CD4-positive, CD25-positive, alpha-beta regulatory T cell (primary cell): Measurements from ENCODE around the gene CD151. TPM values are rescaled to one million over a fixed set of nuclear protein-coding genes. Genes with fewer than 3 reads are reported as not detected.

Experiments
- ATAC-seq, 2 donors: fragments of 150-1000 bp; cut with Tn5 transposase; one replicate each; pipeline ENCODE4 v1.10.0; 2021; ENCODE audit warnings: low read depth in 2 of 2, moderate number of reproducible peaks in 2 of 2, moderate library complexity in 1 of 2
- DNase-seq, 3 donors: peaks; one replicate each; pipeline versions ENCODE4 v3.0.0 to v3.0.0-alpha.2; 2012 to 2022; ENCODE audit warnings: mixed read lengths in 1 of 3
- H3K27ac ChIP-seq: one replicate; pipeline ENCODE4 v1.7.0; 2013; ENCODE audit warnings: mild to moderate bottlenecking, low read length; ENCODE audit not compliant: insufficient read depth, poor library complexity, severe bottlenecking
- H3K27me3 ChIP-seq: one replicate; pipeline ENCODE4 v1.7.0; 2013; ENCODE audit warnings: low read length; ENCODE audit not compliant: control insufficient read depth, insufficient read depth
- H3K36me3 ChIP-seq: one replicate; pipeline ENCODE4 v1.7.0; 2013; ENCODE audit warnings: mild to moderate bottlenecking, low read length, moderate library complexity; ENCODE audit not compliant: control insufficient read depth, insufficient read depth
- H3K4me1 ChIP-seq: 2 replicates; pipeline ENCODE4 v1.7.0; 2013; ENCODE audit warnings: mild to moderate bottlenecking, low read length; ENCODE audit not compliant: insufficient read depth, control insufficient read depth, poor library complexity, severe bottlenecking
- H3K4me3 ChIP-seq: one replicate; pipeline ENCODE4 v1.7.0; 2013; ENCODE audit warnings: low read depth, mild to moderate bottlenecking, low read length, moderate library complexity
- H3K9me3 ChIP-seq, 2 experiments: 1 replicate in 1 of 2; 2 replicates in 1 of 2; pipeline ENCODE4 v1.7.0; 2013; ENCODE audit warnings: low read length in 2 of 2, mild to moderate bottlenecking in 1 of 2, moderate library complexity in 1 of 2; ENCODE audit not compliant: control insufficient read depth in 2 of 2
- H3K27ac Mint-ChIP-seq, 3 donors: one replicate each; pipeline ENCODE4 v1.8.0; 2020 to 2022; ENCODE audit warnings: mild to moderate bottlenecking in 3 of 3, mixed read lengths in 3 of 3, moderate library complexity in 2 of 3
- H3K27me3 Mint-ChIP-seq: one replicate; pipeline ENCODE4 v1.8.0; 2022; ENCODE audit warnings: mild to moderate bottlenecking, mixed read lengths
- H3K36me3 Mint-ChIP-seq: one replicate; pipeline ENCODE4 v1.8.0; 2020; ENCODE audit warnings: mixed read lengths
- H3K4me1 Mint-ChIP-seq, 4 donors: one replicate each; pipeline ENCODE4 v1.8.0; 2020 to 2022; ENCODE audit warnings: mixed read lengths in 4 of 4, mild to moderate bottlenecking in 1 of 4
- H3K4me3 Mint-ChIP-seq, 4 donors: one replicate each; pipeline ENCODE4 v1.8.0; 2020 to 2022; ENCODE audit warnings: mild to moderate bottlenecking in 4 of 4, mixed read lengths in 4 of 4, moderate library complexity in 3 of 4
- H3K9me3 Mint-ChIP-seq, 7 donors: one replicate each; pipeline ENCODE4 v1.8.0; 2020 to 2022; ENCODE audit warnings: mixed read lengths in 7 of 7, mild to moderate bottlenecking in 3 of 7, moderate library complexity in 2 of 7
- polyA plus RNA-seq, 4 donors: library from polyadenylated mRNA; unstranded; fragments of 300-500 nt; fragmentation: Illumina TruSeq; gene quantifications; one replicate each; pipeline ENCODE4 v1.2.3, GENCODE V29; 2021
- total RNA-seq: library from RNA; stranded (reverse); gene quantifications from one replicate; pipeline ENCODE4 v1.2.3, GENCODE V29; 2022

The CD151 gene
- total and polyA plus RNA-seq, 5 donors from 2014 or later = 5.5 to 20.7 (median 11.9) TPM

DNA sequence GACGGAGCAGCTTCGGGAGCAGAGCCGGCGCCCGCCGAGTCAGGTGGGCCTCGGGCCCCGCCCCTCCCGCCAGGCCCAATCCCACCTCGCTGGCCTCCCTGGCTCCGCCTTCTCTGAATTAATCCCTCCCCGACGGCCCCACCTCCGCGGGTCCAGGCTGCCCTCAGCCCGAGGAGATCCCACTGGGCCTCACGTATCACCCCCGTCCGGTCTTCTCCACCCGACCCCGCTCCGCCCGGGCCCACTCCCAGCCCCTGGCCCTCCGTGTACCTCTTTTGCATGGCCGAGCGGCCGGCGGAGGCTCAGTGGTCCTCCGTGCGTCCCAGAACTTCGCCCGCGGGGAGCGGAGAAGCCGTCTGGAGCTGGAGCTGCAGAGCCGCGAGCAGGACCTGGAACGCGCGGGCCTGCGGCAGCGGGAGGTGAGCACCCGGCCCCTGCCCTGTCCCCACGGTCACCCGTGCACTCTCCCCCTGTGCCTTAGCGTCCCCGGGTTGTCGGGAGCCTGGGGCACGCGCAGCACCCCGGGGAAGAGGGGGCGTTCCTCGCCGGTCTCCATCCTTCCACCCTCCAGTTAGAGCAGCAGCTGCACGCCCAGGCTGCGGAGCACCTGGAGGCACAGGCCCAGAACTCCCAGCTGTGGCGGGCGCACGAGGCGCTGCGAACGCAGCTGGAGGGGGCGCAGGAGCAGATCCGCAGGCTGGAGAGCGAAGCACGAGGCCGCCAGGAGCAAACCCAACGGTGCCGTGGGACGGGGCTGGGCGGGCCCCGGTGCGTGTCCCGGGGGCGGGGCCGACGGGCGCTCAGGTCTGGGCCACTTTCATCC is 2.2 kb upstream of the CD151 start:
- Mint-ChIP-seq H3K27me3 (peaks cover 39% of the 10 kb centered on the region), H3K4me3 (peak overlapping the region in 3 of 4 donors; percentile 38 to 64 (median 63)), H3K36me3 (no peaks in the 10 kb centered on the region), H3K27ac (no peak overlapping the region), H3K9me3 (no peaks in the 10 kb centered on the region), H3K4me1 (peaks cover 0 to 52% (median 8%) of the 10 kb centered on the region in 4 donors)
- H3K4me1 ChIP-seq = peaks cover 72% of the 10 kb centered on the region
- peak; percentile 29 to 43 for ATAC-seq
- no peak overlapping the region for H3K27ac ChIP-seq
- H3K36me3 ChIP-seq = no peaks in the 10 kb centered on the region
- no peaks in the 10 kb centered on the region for H3K9me3 ChIP-seq
- DNase-seq = peak in 2 of 3 donors; percentile 50 to 69
- no peaks in the 10 kb centered on the region for H3K27me3 ChIP-seq
- no peak overlapping the region for H3K4me3 ChIP-seq

DNA sequence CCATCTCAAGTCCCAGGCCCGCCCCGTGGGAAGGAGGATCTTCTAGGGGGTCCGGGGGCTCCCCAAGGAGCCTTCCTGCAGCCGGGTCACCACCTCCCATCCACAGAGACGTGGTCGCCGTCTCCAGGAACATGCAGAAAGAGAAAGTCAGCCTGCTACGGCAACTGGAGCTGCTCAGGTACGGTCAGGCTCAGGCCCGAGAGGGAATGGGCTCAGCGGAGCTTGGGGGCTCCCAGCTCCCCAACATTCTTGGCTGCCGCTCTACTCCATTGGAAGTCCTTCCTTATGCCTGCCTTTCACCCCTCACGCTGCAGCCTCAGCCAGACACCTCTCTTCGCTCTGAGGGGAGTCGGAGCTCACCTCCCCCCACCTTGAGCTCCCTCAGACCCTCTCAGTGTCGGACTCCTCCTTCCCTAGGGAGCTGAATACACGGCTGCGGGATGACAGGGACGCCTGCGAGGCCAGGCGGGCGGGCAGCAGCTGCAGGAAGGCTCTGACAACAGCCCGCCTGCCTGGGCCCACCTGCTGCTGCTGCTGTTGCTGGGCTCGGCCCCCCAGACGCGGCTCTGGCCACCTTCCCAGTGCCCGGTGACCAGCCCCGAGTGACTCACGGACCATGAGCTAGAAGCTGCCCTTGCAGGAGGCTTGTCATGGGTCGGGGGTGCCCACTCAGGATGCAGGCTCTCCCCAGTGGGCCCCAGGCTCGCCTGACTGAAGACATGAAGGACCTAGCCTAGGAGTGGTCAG is 1.5 kb upstream of the CD151 start:
- Histone ChIP-seq H3K36me3 (no peaks in the 10 kb centered on the region), H3K27ac (no peak overlapping the region), H3K4me3 (no peak overlapping the region), H3K4me1 (peaks cover 68% of the 10 kb centered on the region), H3K27me3 (no peaks in the 10 kb centered on the region), H3K9me3 (no peaks in the 10 kb centered on the region)
- H3K36me3 Mint-ChIP-seq = no peaks in the 10 kb centered on the region
- H3K4me3 Mint-ChIP-seq = peak overlapping the region; percentile 54 to 63 (median 58)
- peaks cover 0 to 51% (median 8%) of the 10 kb centered on the region in 4 donors for H3K4me1 Mint-ChIP-seq
- peak overlapping the region in 1 of 3 donors; percentile 73 for H3K27ac Mint-ChIP-seq
- peaks cover 37% of the 10 kb centered on the region for H3K27me3 Mint-ChIP-seq
- no peak for ATAC-seq
- DNase-seq = no peak
- no peaks in the 10 kb centered on the region for H3K9me3 Mint-ChIP-seq

DNA sequence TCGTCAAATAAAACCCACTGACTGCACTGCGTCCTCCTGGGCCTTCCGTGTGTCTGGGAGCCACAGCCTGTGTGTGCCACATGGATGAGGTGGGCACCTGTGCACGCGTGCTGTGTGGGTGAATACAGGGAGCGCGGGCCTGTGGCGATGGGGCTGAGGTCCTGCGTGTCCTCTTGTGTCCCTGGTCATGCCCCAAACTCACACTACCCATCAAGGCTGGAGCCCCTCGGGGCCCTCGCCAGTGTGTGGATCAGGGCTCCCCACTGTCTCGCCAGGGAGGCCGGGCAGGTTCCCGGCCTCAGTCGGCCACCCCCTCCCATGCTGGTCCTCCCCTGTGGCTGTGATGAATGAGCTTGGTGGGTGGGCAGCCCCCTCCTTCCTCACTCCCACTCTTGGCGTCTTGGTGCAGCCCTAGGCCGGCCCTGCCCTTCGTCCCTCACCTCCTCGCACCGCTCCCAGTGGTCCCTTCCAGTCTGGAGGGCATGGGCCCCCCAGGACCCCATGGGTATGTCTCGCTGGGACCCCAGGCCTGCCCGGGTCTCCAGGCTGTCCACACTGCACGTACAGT is 707 bp upstream of the CD151 start:
- H3K4me3 ChIP-seq = no peak overlapping the region
- no peaks in the 10 kb centered on the region for H3K9me3 Mint-ChIP-seq
- no peak for DNase-seq
- peaks cover 33% of the 10 kb centered on the region for H3K27me3 Mint-ChIP-seq
- no peak for ATAC-seq
- H3K36me3 Mint-ChIP-seq = no peaks in the 10 kb centered on the region
- H3K27ac Mint-ChIP-seq = peak overlapping the region in 1 of 3 donors; percentile 73
- no peaks in the 10 kb centered on the region for H3K27me3 ChIP-seq
- no peak overlapping the region for H3K27ac ChIP-seq
- H3K4me3 Mint-ChIP-seq = peak overlapping the region; percentile 54 to 72 (median 58)
- H3K4me1 ChIP-seq = peaks cover 60% of the 10 kb centered on the region
- H3K4me1 Mint-ChIP-seq = peaks cover 0 to 46% (median 6%) of the 10 kb centered on the region in 4 donors
- H3K9me3 ChIP-seq = no peaks in the 10 kb centered on the region
- no peaks in the 10 kb centered on the region for H3K36me3 ChIP-seq

DNA sequence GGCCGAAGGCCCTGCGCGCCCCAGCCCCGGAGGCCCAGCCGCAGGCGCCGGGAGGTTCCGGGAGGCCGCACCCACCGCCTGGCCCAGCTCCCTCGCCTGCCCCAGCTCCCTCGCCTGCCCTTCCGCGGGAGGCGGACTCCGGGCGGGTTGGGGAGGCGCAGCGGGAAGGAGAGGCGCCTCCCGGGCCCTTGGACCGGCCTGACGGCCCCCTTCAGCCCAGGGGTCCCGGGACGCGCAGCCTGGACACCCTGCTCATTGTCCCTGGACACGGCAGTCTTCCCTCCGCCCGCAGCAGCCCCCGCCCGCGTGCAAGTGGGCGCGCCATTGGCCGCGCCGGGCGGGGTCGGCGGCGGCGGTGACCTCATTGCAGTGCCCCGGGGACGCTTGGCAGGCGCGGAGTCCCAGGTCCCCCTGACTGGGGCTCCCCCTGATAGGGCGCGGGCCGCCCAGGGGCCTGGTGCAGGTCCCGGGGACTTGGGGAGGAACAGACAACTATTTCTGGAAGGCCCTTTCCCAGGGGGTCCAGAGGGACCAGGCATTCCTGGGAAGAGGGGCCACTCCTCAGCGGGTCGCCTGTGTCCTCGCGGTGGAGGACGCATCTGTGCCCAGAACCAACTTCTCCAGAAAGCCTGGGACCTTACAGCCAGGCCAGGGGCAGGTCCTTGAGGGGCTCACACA is 501 bp downstream of the CD151 start:
- Mint-ChIP-seq H3K4me1 (peaks cover 0 to 37% (median 1%) of the 10 kb centered on the region in 4 donors), H3K9me3 (no peaks in the 10 kb centered on the region), H3K27ac (no peak overlapping the region), H3K36me3 (no peaks in the 10 kb centered on the region), H3K4me3 (peak overlapping the region in 2 of 4 donors; percentile 78), H3K27me3 (peaks cover 23% of the 10 kb centered on the region)
- no peaks in the 10 kb centered on the region for H3K36me3 ChIP-seq
- H3K9me3 ChIP-seq = no peaks in the 10 kb centered on the region
- H3K4me3 ChIP-seq = no peak overlapping the region
- H3K4me1 ChIP-seq = peaks cover 52% of the 10 kb centered on the region
- H3K27ac ChIP-seq = no peak overlapping the region
- DNase-seq (peak in 1 of 3 donors; percentile 39), ATAC-seq (peak; percentile 7 to 12)
- H3K27me3 ChIP-seq = no peaks in the 10 kb centered on the region

DNA sequence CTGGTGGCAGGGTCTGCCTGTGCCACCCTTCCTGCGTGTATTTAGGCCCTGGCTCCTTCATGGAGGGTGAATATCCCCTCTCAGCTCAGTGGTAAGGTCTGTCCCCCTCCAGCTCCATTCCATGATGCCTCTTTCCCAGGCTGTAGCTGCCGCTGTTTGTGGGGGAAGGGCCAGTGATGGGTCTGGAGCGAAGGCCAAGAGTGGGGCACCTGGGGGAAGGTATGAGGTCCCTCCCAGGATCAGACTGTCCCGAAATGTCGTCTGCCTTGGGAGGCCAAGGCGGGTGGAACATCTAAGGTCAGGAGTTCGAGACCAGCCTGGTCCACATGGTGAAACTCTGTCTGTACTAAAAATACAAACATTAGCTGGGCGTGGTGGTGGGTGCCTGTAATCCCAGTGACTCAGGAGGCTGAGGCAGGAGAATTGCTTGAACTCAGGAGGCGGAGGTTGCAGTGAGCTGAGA is 1.1 kb downstream of the CD151 start:
- Mint-ChIP-seq H3K4me3 (peak overlapping the region; percentile 75 to 83 (median 78)), H3K9me3 (no peaks in the 10 kb centered on the region), H3K4me1 (peaks cover 0 to 34% (median 0%) of the 10 kb centered on the region in 4 donors), H3K27me3 (peaks cover 17% of the 10 kb centered on the region), H3K27ac (no peak overlapping the region), H3K36me3 (no peaks in the 10 kb centered on the region)
- H3K4me3 ChIP-seq = no peak overlapping the region
- no peak for DNase-seq
- H3K4me1 ChIP-seq = peaks cover 48% of the 10 kb centered on the region
- H3K27ac ChIP-seq = no peak overlapping the region
- peaks cover 6% of the 10 kb centered on the region for H3K36me3 ChIP-seq
- ATAC-seq = no peak
- H3K9me3 ChIP-seq = no peaks in the 10 kb centered on the region
- no peaks in the 10 kb centered on the region for H3K27me3 ChIP-seq

DNA sequence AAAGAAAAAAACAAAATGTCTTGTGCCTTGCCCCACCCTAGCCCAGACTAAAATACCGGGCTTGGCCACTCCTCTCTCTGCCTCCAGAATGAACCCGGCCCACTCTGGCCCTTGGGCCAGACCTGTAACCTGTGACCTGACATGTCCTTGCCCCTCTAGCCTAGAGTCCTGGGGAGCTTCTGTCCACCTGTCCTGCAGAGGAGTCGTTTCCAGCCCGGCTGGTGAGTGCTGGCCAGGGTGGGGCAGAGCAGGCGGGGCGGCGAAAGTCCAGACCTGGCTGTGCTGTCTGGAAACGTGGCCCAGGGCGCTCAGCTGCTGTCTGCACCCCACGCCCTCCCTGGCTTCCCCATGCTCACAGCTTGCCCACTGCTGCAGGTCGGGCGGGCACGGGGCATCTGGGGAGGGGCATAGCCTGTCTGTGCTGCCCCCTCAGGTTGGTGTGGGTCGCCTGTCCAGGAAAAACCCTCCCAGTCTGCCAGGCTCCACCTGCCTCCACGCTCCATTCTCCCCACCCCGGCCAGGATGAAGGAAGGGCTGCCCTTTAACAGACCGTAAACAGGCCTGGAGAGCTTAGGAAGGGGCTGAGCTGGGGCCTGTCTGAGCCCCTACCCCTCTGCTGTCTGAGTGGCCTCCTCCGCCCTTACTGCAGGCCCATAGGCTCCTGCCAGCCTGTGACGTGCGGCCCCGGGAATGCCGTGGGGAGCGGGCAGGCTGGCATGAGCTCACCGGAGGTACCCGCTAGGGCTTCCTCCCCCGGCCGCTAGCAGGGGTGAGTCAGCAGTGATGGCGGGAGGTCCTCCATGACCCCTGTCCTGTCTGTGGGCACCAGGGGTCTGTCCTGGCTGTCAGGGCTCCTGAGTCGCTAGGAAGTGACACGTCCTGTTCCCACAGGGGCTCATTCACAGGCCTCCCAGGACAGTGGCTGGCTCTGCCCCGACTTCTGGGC is 1.9 kb downstream of the CD151 start:
- H3K27me3 ChIP-seq = no peaks in the 10 kb centered on the region
- peak overlapping the region; percentile 75 to 83 (median 78) for H3K4me3 Mint-ChIP-seq
- H3K27ac Mint-ChIP-seq = no peak overlapping the region

More for the DNA sequence above, 1.9 kb downstream of the CD151 start:
- DNase-seq = no peak
- Histone ChIP-seq H3K4me3 (no peak overlapping the region), H3K4me1 (peaks cover 41% of the 10 kb centered on the region), H3K36me3 (peaks cover 6% of the 10 kb centered on the region), H3K9me3 (no peaks in the 10 kb centered on the region), H3K27ac (no peak overlapping the region)
- no peak for ATAC-seq
- Mint-ChIP-seq H3K36me3 (no peaks in the 10 kb centered on the region), H3K9me3 (no peaks in the 10 kb centered on the region), H3K27me3 (peaks cover 10% of the 10 kb centered on the region), H3K4me1 (peaks cover 0 to 29% (median 0%) of the 10 kb centered on the region in 4 donors)
